Stimulated activated CD4-positive, alpha-beta T cell treated with anti-CD3 and anti-CD28 coated beads, Interleukin-4, amount 100 ng/mL, for 24 hours (primary cell): ENCODE results near the gene ZWILCH.
"Not testable (repeated sequence)": the region's sequence is repeated elsewhere in the genome, so short reads cannot be mapped to it uniquely, and the experiment has no call there.

Experiments
- DNase-seq: peaks from one replicate; pipeline ENCODE4 v3.0.0-alpha.2; 2020

Gene ZWILCH

DNA sequence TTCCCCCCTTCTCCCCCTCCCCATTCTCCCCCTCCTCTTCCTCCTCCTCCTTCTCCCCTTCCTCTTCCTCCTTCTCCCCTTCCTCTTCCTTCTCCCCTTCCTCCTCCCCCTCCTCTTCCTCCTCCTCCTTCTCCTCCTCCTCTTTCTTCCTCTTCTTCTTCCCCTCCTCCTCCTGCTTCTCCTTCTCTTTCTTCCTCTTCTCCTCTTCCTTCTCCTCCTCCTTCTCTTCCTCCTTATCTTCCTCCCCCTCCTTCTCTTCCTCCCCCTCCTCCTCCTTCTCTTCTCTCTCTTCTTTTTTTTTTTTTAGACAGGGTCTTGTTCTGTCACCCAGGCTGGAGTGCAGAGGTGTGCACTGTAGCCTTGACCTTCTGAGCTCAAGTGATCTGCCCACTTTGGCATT is 81.9 kb downstream of the ZWILCH start:
- DNase-seq: no peak

GRCh38 chr15:66587749-66588148 is 82.6 kb downstream of the ZWILCH start:
- DNase-seq: no peak

DNA sequence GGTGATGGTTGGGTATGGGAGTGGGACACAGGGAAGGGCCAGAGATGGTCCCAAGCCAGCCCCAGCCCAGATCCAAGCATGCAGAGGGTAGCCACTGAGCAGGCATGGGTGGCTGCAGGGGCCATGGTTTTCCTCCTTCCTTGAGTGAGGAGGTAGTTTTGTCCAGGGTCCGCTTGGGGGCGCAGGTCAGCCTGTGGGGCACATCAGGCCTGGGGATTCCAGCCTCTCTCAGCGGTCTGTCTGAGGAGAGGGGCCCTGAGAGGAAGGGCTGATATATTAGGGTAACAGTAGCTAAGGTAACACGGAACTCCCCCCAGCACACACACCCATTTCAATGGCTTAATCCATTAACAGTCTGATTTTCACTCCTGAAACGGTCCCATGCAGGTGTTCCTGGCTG is 83.4 kb downstream of the ZWILCH start:
- no peak for DNase-seq

DNA sequence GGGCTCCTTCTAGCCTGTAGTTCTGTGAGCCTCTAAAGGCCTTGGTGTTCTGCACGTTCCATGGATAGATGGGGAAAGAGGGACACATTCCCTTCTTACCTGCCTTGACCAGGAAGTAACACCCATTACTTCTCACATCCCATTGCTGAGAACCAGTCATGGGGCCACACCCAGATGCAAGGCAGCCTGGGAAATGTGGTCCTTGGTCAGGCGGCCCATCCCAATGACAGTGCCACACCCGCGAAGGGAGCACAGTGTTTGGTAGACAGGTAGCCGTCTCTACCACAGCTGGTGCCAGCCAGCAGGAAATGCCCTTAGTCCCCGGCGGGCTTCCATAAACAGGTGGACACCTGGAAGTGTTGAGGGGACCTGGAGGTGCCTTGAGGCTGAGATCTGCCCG is 83.8 kb downstream of the ZWILCH start:
- DNase-seq: no peak

DNA sequence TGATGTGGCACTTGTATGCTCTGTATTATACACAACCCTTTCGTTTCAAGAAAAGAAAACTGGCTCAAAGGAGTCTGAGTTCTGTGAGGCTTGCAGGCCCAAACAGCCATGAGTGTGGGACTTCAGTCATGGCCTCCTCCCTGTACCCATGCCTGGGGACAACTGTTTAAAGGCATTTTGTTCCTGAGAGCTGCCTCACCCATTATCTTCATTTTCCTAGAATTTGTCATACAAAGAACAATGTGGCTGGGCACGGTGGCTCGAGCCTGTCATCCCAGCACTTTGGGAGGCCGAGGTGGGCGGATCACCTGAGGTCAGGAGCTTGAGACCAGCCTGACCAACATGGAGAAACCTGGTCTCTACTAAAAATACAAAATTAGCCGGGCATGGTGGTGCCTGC is 84.3 kb downstream of the ZWILCH start:
- not testable (repeated sequence) for DNase-seq

DNA sequence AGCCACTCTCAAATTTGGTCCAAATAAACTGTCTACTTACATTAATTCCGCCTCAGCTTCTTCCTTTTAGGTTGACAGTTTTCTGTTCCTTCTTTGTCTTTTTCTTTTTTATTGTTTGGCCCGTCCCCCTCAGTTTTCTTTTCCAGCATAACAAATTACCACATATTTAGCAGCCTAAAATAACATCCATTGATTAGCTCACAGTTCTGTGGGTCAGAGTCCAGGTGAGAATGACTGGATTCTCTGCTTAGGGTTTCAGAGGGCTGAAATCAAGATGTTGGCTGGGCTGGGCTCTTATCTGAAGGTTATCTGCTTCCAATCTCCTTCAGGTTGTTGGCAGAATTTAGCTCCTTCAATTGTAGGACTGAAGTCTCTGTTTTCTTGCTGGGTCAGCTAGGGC is 85.3 kb downstream of the ZWILCH start:
- no peak for DNase-seq

DNA sequence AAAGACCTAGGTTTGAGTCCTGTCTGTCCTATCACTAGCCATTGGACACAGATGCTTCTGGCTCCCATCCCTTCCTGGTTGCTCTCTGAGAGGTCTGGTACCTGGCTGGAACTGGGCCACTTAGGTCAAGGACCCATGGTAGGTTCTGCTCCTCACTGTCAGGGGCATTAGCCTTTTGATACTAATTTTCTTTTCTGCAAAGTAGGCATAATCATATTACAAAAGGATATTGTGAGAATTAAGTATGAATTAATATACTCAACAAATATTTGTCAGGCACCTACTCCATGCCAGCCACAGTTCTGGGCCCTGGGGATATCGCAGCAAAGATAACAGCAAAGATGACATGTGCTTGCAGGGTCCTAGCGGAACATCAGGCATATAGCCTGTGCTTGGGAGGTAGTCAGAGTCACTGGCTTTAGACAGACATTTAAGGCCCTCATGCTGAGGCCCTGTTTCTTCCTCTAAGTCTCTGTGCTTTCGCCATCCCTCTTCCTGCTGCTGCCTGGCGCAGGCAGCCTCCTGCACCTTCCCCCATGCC is 86.3 kb downstream of the ZWILCH start:
- DNase-seq: no peak

GRCh38 chr15:66592505-66593218 is 87.5 kb downstream of the ZWILCH start:
- DNase-seq: no peak

GRCh38 chr15:66593219-66593780 is 88.2 kb downstream of the ZWILCH start:
- DNase-seq: no peak

DNA sequence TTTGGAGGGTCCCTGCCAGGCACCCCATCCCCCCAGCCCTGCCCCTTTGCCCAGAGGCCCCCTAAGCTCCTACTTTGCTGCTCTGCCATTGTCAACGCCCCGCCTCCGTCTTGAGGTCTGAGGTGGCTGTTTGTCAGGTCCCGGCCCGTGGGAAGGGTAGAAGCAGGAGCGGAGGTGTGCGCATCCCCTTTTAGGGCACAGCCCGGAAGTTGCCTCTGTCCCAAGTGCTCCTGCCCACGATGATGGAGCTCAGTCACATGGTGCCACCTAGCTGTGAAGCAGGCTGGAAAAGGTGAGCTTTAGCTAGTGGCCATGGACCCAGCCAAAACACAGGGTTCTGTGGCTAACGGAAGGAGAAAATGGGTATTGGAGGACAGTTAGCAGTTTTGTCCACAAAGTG is 89.2 kb downstream of the ZWILCH start:
- DNase-seq: no peak

- DNase-seq: no peak
These were observed 89.7 kb downstream of the ZWILCH start for GRCh38 chr15:66594836-66595235.

DNA sequence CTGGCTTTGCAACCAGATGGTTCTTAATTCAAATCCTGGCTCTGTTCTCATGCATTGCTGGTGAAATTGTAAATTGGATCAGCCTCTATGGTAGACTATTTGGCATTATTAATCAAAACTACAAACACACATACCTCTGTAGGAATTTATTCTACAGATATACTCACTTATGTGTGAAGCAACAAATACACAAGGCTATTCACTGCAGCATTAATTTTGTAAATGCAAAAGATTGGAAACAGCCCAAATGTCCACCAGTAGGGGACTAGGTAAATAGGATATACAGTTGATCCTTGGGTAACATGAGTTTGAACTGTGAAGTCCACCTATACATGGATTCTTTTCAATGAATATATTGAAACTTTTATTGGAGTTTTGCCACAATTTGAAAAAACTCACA is 90.2 kb downstream of the ZWILCH start:
- DNase-seq: no peak

DNA sequence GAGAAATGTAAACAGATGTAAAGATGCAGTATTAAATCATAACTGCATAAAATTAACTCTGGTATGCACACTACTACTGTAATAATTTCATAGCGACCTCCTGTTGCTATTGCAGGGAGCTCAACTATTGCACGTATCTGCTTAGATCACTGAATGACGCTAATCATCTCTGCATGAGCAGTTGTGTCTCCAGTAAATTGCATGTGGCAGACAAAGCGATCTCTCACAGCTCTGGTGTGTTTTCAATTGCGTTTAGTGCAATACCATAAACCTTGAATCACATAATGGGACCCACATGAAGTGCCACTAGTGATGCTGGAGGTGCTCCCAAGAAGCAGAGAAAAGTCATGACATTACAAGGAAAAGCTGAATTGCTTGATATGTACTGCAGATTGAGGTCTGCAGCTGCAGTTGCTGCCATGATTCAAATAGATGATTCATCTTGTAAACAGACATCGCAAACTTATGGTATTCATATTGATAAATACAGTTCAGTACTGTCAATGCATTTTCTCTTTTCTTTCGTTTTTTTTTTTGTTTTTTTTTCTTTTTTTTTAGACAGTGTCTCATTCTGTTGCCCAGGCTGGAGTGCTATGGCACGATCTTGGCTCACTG is 90.9 kb downstream of the ZWILCH start:
- no peak for DNase-seq

DNA sequence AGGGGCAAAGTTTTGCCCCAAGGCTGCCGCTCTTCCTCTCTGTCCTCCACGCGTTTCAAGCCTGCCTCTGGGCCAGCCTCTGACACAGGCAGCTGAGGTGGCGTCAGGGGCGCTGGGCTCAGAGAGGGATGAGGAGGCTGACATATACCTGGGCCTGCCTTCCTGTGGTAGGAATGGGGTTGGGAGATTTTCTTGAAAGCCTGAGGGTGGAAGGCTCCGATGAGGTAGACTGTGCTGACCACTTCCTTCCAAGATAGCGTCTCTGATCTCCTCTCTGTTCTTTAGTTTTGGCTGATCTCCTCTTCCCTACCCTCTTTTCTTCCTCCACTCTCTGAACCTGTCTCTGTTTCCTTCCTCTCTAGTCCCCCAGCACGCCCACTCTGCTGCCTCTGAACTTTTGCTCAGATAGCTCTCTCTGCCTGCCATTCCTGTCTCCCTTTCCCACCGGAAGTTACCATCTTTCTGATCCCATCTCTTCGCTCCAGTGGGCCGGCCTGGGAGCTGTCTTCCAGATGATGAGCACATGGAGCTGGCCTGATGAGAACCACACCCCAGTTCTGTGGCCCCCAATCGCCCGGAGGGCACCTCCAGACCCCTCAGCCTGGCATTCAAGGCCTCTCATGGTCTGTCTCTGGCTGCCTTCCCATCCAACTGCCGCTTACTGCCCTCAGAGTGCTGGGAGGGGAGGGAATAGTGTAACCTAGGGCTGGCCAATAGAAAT is 93.1 kb downstream of the ZWILCH start:
- no peak for DNase-seq
